Smooth muscle cell (in vitro differentiated cells): ENCODE data around the gene SPOCK1. TPM values are rescaled to one million over a fixed set of nuclear protein-coding genes. Genes with fewer than 3 reads are reported as not detected.

Experiments
- DNase-seq: peaks from one replicate; lab custom pipeline; 2025; ENCODE audit not compliant: unreplicated experiment; lab: John Stamatoyannopoulos, UW
- H2AFZ ChIP-seq: fragments of 200-600 bp; sonication (generic); 2 replicates; pipeline ENCODE4 v1.6.0; 2016; ENCODE audit warnings: antibody characterized with exemption, low read depth, mild to moderate bottlenecking
- H3F3A ChIP-seq: fragments of 200-600 bp; sonication (generic); 2 replicates; pipeline ENCODE4 v1.6.0; 2017; ENCODE audit warnings: antibody characterized with exemption, low read depth
- H3K27ac ChIP-seq: fragments of 200-600 bp; sonication (generic); 2 replicates; pipeline ENCODE4 v1.5.1; 2016; ENCODE audit warnings: low read depth, mild to moderate bottlenecking
- H3K27me3 ChIP-seq: fragments of 200-600 bp; sonication (generic); 2 replicates; pipeline ENCODE4 v1.6.1; 2016; ENCODE audit warnings: low read depth, mild to moderate bottlenecking
- H3K36me3 ChIP-seq: fragments of 200-600 bp; sonication (generic); 2 replicates; pipeline ENCODE4 v1.5.1; 2016; ENCODE audit warnings: low read depth
- H3K4me1 ChIP-seq: fragments of 200-600 bp; sonication (generic); 2 replicates; pipeline ENCODE4 v1.5.1; 2016; ENCODE audit warnings: low read depth
- H3K4me2 ChIP-seq: fragments of 200-600 bp; sonication (generic); 2 replicates; pipeline ENCODE4 v1.6.0; 2016; ENCODE audit warnings: mild to moderate bottlenecking
- H3K4me3 ChIP-seq: fragments of 200-600 bp; sonication (generic); 2 replicates; pipeline ENCODE4 v1.5.1; 2016; ENCODE audit warnings: mild to moderate bottlenecking
- H3K79me2 ChIP-seq: fragments of 200-600 bp; sonication (generic); 2 replicates; pipeline ENCODE4 v1.6.0; 2016; ENCODE audit warnings: low read depth, mild to moderate bottlenecking
- H3K9ac ChIP-seq: fragments of 200-600 bp; sonication (generic); 2 replicates; pipeline ENCODE4 v1.6.0; 2016; ENCODE audit warnings: low read depth
- H3K9me3 ChIP-seq: fragments of 200-600 bp; sonication (generic); replicated peaks from 2 replicates; pipeline ENCODE4 v1.5.1; 2016; ENCODE audit warnings: low read depth
- H4K20me1 ChIP-seq: fragments of 200-600 bp; sonication (generic); 2 replicates; pipeline ENCODE4 v1.6.0; 2016; ENCODE audit warnings: low read depth
- WGBS: methylation state at CpG from one replicate; pipeline ENCODE4 v1.1.7; 2016; ENCODE audit warnings: low lambda C conversion rate; 5-methylcytosine and 5-hydroxymethylcytosine counted together
- polyA plus RNA-seq: library from polyadenylated mRNA; unstranded; fragments of >200 nt; fragmentation: Nextera tagmentation; extraction: Ambion mirVana; gene quantifications from 2 replicates; pipeline ENCODE4 v1.2.1, GENCODE V29; 2016
- total RNA-seq: library from RNA; depleted of rRNA; stranded (reverse); fragments of >200 nt; gene quantifications from 2 replicates; pipeline ENCODE4 v1.2.3, GENCODE V29; 2014
- TF ChIP-seq, protein P1 (sequence below): fragments of 200-600 bp; sonication (generic); IDR thresholded peaks from 2 replicates; pipeline ENCODE4 v1.5.1; 2017; ENCODE audit warnings: borderline replicate concordance, mild to moderate bottlenecking, antibody characterized with exemption; ENCODE audit not compliant: insufficient read depth, poor library complexity, severe bottlenecking

The SPOCK1 gene
- total and polyA plus RNA-seq, 2 experiments from 2014 or later: 56.2 to 80.0 TPM

DNA sequence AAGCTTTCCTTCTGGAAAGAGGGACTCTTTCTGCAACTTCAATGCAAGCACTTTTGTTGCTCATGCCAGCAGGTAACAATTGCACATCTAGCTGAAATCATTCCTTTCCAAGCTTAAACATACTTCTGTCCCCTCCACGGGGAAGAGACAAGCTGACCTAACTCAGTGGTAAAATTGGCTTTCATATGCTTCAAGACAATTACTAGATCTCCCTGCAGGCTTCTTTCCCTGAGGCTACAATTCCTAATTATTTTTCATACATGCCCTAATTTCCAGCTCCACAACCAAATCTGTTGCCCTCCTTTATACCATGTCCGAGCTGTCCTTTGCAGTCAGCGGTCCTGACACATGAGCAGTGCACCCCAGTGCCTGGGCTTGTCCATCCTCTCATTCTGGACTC, 324.9 kb downstream of the SPOCK1 start:
- no peak for DNase-seq
- Histone ChIP-seq H3K27me3 (peaks cover 11% of the 10 kb centered on the region), H2AFZ (no peak overlapping the region), H3F3A (no peaks in the 10 kb centered on the region), H3K27ac (no peak overlapping the region), H3K9me3 (no peaks in the 10 kb centered on the region), H3K9ac (no peak overlapping the region), H3K4me1 (no peaks in the 10 kb centered on the region), H3K36me3 (no peaks in the 10 kb centered on the region), H3K79me2 (no peaks in the 10 kb centered on the region), H4K20me1 (no peaks in the 10 kb centered on the region), H3K4me2 (no peak overlapping the region), H3K4me3 (no peak overlapping the region)
- WGBS: 86% methylated on average over 3 of the region's 3 CpGs
- TF ChIP-seq, protein P1, sequence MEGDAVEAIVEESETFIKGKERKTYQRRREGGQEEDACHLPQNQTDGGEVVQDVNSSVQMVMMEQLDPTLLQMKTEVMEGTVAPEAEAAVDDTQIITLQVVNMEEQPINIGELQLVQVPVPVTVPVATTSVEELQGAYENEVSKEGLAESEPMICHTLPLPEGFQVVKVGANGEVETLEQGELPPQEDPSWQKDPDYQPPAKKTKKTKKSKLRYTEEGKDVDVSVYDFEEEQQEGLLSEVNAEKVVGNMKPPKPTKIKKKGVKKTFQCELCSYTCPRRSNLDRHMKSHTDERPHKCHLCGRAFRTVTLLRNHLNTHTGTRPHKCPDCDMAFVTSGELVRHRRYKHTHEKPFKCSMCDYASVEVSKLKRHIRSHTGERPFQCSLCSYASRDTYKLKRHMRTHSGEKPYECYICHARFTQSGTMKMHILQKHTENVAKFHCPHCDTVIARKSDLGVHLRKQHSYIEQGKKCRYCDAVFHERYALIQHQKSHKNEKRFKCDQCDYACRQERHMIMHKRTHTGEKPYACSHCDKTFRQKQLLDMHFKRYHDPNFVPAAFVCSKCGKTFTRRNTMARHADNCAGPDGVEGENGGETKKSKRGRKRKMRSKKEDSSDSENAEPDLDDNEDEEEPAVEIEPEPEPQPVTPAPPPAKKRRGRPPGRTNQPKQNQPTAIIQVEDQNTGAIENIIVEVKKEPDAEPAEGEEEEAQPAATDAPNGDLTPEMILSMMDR: no peak

DNA sequence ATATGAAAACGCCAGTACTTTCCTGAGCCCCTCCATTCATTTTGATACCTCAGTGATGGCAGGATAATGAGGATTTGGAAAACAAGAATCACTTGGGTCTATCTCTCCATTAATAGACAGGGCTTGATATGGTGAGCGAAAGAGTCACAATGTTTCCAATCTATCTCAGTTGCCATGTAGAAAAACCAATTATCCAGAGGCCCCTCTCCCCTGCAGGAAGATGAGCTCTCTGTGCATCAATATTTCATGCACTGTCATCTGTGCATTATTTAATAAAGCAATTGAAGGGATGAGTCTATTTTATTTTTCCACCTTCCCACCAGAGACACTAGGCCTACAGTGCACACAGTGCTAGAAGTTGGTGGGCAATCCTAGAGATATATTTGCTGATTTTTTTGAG, 326.9 kb downstream of the SPOCK1 start:
- no peak for DNase-seq
- H3K27me3 ChIP-seq: peaks cover 6% of the 10 kb centered on the region
- no peaks in the 10 kb centered on the region for H3K4me1 ChIP-seq
- H3K79me2 ChIP-seq: no peaks in the 10 kb centered on the region
- H2AFZ ChIP-seq: no peak overlapping the region
- H3K9ac ChIP-seq: no peak overlapping the region
- H3K4me3 ChIP-seq: no peak overlapping the region
- no peak overlapping the region for H3K27ac ChIP-seq
- no peaks in the 10 kb centered on the region for H3K36me3 ChIP-seq
- H3K9me3 ChIP-seq: no peaks in the 10 kb centered on the region
- WGBS: 90% methylated on average over 2 of the region's 2 CpGs
- no peaks in the 10 kb centered on the region for H3F3A ChIP-seq
- TF ChIP-seq, protein P1: no peak
- H3K4me2 ChIP-seq: no peak overlapping the region
- no peaks in the 10 kb centered on the region for H4K20me1 ChIP-seq

DNA sequence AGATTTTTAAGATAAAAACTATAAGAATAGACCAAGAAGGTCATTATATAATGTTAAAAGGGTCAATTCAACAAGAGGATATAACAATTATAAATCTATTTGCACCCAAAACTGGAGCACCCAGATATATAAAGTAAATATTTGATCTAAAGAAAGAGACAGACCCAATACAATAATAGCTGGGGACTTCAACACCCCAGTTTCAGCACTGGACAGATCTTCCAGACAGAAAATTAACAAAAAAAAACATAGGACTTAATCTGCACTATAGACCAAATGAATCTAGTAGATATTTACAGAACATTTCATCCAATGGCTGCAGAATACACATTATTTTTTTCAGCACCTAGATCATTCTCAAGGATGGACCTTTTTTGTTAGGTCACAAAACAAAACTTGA, 331.9 kb downstream of the SPOCK1 start:
- Histone ChIP-seq H3K9ac (no peak overlapping the region), H3K27ac (no peak overlapping the region), H2AFZ (no peak overlapping the region), H3F3A (no peaks in the 10 kb centered on the region), H3K9me3 (no peaks in the 10 kb centered on the region), H3K4me3 (no peak overlapping the region), H3K27me3 (no peaks in the 10 kb centered on the region), H3K4me1 (no peaks in the 10 kb centered on the region), H3K36me3 (no peaks in the 10 kb centered on the region), H3K4me2 (no peak overlapping the region), H4K20me1 (peaks cover 4% of the 10 kb centered on the region), H3K79me2 (no peaks in the 10 kb centered on the region)
- DNase-seq: no peak
- TF ChIP-seq, protein P1: no peak

DNA sequence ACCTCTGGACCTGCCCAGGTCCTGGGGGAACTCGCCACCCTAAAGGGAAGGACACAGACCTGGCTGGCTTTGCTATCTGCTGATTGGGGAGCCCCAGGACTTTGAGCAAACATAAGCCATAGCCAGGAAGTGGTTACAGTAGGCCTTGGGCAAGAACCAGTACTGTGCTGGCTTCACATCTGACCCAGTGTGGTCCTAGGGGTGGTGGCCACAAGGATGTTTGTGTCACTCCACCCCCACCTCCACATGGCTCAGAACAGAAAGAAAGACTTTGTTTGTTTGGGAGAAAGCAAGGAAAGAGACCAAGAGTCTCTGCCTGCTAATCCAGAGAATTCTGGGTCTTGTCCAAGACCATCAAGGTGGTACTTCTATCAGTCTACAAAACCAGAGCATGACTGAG, 334.2 kb downstream of the SPOCK1 start:
- Histone ChIP-seq H3F3A (no peaks in the 10 kb centered on the region), H3K9ac (no peak overlapping the region), H3K9me3 (no peaks in the 10 kb centered on the region), H3K27me3 (no peaks in the 10 kb centered on the region), H3K4me2 (no peak overlapping the region), H3K79me2 (no peaks in the 10 kb centered on the region), H3K36me3 (no peaks in the 10 kb centered on the region), H3K4me1 (no peaks in the 10 kb centered on the region), H3K4me3 (no peak overlapping the region), H3K27ac (no peak overlapping the region), H4K20me1 (peaks cover 4% of the 10 kb centered on the region), H2AFZ (no peak overlapping the region)
- TF ChIP-seq, protein P1: no peak
- 88% methylated on average over 1 of the region's 1 CpG for WGBS
- no peak for DNase-seq
